Endodermal cell (in vitro differentiated cells): Measurements from ENCODE around the gene AGPAT1. TPM values are rescaled to one million over a fixed set of nuclear protein-coding genes. Genes with fewer than 3 reads are reported as not detected.
"Not testable (repeated sequence)": the region's sequence is repeated elsewhere in the genome, so short reads cannot be mapped to it uniquely, and the experiment has no call there.

ENCODE experiments used
- DNase-seq: peaks from one replicate; pipeline ENCODE4 v3.0.0-alpha.2; 2017
- H3K27ac ChIP-seq: 2 replicates; pipeline ENCODE4 v1.5.1; 2013; ENCODE audit warnings: mild to moderate bottlenecking, low read depth, low read length, moderate library complexity
- H3K27me3 ChIP-seq: 2 replicates; pipeline ENCODE4 v1.6.1; 2013; ENCODE audit warnings: mild to moderate bottlenecking, low read length, moderate library complexity; ENCODE audit not compliant: insufficient read depth, control insufficient read depth, poor library complexity, severe bottlenecking
- H3K36me3 ChIP-seq: 2 replicates; pipeline ENCODE4 v1.7.0; 2013; ENCODE audit warnings: mild to moderate bottlenecking, low read length, moderate library complexity; ENCODE audit not compliant: control insufficient read depth, insufficient read depth
- H3K4me1 ChIP-seq: one replicate; pipeline ENCODE4 v1.7.0; 2013; ENCODE audit warnings: low read length; ENCODE audit not compliant: control insufficient read depth, insufficient read depth
- H3K4me3 ChIP-seq: 2 replicates; pipeline ENCODE4 v1.5.1; 2013; ENCODE audit warnings: mild to moderate bottlenecking, low read length, moderate library complexity
- H3K9ac ChIP-seq: 2 replicates; pipeline ENCODE4 v1.6.1; 2013; ENCODE audit warnings: mild to moderate bottlenecking, low read length, moderate library complexity; ENCODE audit not compliant: poor library complexity, severe bottlenecking; ENCODE audit errors: extremely low read depth
- H3K9me3 ChIP-seq: 2 replicates; pipeline ENCODE4 v1.6.1; 2013; ENCODE audit warnings: mild to moderate bottlenecking, low read length, moderate library complexity; ENCODE audit not compliant: control insufficient read depth
- H3K27ac Mint-ChIP-seq: 2 replicates; pipeline ENCODE4 v1.8.0; 2020; ENCODE audit warnings: mixed read lengths
- H3K27me3 Mint-ChIP-seq: 2 replicates; pipeline ENCODE4 v1.8.0; 2021; ENCODE audit warnings: mild to moderate bottlenecking, mixed read lengths; ENCODE audit not compliant: insufficient read depth
- H3K36me3 Mint-ChIP-seq: 2 replicates; pipeline ENCODE4 v1.8.0; 2020; ENCODE audit warnings: low read depth, mixed read lengths
- H3K4me1 Mint-ChIP-seq: 2 replicates; pipeline ENCODE4 v1.8.0; 2020; ENCODE audit warnings: mixed read lengths
- H3K4me3 Mint-ChIP-seq: 2 replicates; pipeline ENCODE4 v1.8.0; 2020; ENCODE audit warnings: mild to moderate bottlenecking, moderate library complexity, mixed read lengths
- H3K9me3 Mint-ChIP-seq: 2 replicates; pipeline ENCODE4 v1.8.0; 2020; ENCODE audit warnings: mild to moderate bottlenecking, mixed read lengths
- CTCF ChIP-seq: fragments of 200-600 bp; sonication (generic); conservative IDR thresholded peaks from 2 replicates; pipeline ENCODE4 v1.5.0; 2021; ENCODE audit warnings: antibody characterized with exemption, mild to moderate bottlenecking
- WGBS, 2 experiments: methylation state at CpG; one replicate each; pipeline versions ENCODE4 v1.1.5 to v1.1.7; 2013; ENCODE audit warnings: missing lambda C conversion rate in 2 of 2, mixed read lengths in 1 of 2; ENCODE audit not compliant: insufficient coverage in 1 of 2, insufficient read length in 1 of 2; 5-methylcytosine and 5-hydroxymethylcytosine counted together
- total RNA-seq, 2 donors: library from RNA; stranded (reverse); fragmentation: NEBNext Ultra II Directional in 1 of 2; extraction: Animal tissue kit (Norgen Biotek cat#: 25700) in 1 of 2; gene quantifications; 2 replicates in 1 of 2; 3 replicates in 1 of 2; pipeline ENCODE4 v1.2.1, GENCODE V29; 2021

Gene AGPAT1
- total RNA-seq, 2 donors from 2014 or later = 124 to 147 TPM

DNA sequence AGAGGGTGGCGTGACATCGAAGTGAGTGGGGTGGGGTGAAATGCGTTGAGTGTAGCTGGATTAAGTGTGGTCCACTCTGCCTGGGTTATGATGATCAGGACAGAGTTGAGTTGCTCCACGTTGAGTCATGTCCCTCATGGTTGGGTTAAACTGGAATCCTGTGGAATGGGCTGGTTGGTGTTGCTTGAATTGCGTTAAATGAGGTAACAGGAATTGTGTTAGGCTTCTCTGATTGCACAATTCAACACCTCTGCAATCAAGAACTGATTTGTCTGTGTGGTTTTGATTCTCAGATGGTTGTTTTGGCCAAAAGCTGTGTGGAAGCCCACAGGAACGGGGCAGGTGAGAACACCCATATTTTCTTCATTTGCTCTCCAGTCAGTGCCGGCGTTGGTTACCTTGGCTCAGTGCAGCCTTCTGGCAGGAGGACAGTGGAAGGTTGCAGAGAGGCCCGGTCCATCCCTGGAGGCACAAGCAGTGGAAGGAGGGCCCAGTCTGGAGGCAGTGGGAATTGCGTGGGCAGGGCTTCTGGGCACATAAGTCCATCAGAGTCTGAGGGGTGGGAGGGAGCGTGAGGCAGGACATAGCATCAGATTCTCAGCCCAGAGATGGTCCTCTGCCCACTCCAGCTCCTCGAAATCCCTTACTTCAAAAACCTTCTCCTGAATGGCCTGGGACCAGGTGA is 36.3 kb upstream of the AGPAT1 start:
- H3K27ac Mint-ChIP-seq = no peak overlapping the region
- H3K4me3 ChIP-seq = no peak overlapping the region
- H3K27me3 ChIP-seq = no peaks in the 10 kb centered on the region
- H3K36me3 Mint-ChIP-seq = no peaks in the 10 kb centered on the region
- H3K36me3 ChIP-seq = no peaks in the 10 kb centered on the region
- H3K4me1 ChIP-seq = no peaks in the 10 kb centered on the region
- DNase-seq = no peak
- no peak overlapping the region for H3K9ac ChIP-seq
- no peaks in the 10 kb centered on the region for H3K9me3 Mint-ChIP-seq
- H3K27me3 Mint-ChIP-seq = peaks cover 53% of the 10 kb centered on the region
- H3K4me3 Mint-ChIP-seq = no peak overlapping the region
- no peaks in the 10 kb centered on the region for H3K9me3 ChIP-seq
- no peak overlapping the region for H3K27ac ChIP-seq
- no peaks in the 10 kb centered on the region for H3K4me1 Mint-ChIP-seq
- 90 to 91% methylated on average over 7 to 12 of the region's 12 CpGs for WGBS, 2 experiments
- TF ChIP-seq CTCF = no peak

DNA sequence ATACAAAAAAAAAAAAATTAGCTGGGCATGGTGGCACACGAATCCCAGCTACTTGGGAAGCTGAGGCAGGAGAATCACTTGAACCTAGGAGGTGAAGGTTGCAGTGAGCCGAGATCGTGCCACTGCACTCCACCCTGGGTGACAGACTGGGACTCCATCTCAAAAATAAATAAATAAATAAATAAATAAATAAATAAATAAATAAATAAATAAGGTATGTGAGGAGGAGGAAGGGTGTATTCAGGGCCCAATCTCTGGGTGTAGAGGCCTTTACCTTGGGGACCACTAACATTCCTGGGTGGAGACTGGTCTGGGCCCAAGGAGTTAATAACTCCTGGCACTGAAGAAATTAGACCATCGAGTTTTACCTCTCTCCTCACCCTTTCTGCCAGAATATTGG is 35.5 kb upstream of the AGPAT1 start:
- DNase-seq, H3K4me1 ChIP-seq, H3K27ac Mint-ChIP-seq, H3K27ac ChIP-seq, H3K4me3 Mint-ChIP-seq, H3K36me3 ChIP-seq, H3K9me3 ChIP-seq, H3K27me3 ChIP-seq, H3K36me3 Mint-ChIP-seq, H3K9me3 Mint-ChIP-seq, H3K9ac ChIP-seq, H3K4me1 Mint-ChIP-seq, H3K4me3 ChIP-seq: not testable (repeated sequence)
- 92 to 100% methylated on average over 1 to 4 of the region's 4 CpGs for WGBS, 2 experiments
- peaks cover 50% of the 10 kb centered on the region for H3K27me3 Mint-ChIP-seq

GRCh38 chr6:32210191-32210601 is 34.3 kb upstream of the AGPAT1 start:
- Histone ChIP-seq H3K4me3 (no peak overlapping the region), H3K36me3 (no peaks in the 10 kb centered on the region), H3K27me3 (peaks cover 3% of the 10 kb centered on the region), H3K27ac (no peak overlapping the region), H3K4me1 (no peaks in the 10 kb centered on the region), H3K9me3 (no peaks in the 10 kb centered on the region), H3K9ac (no peak overlapping the region)
- TF ChIP-seq CTCF = no peak
- Mint-ChIP-seq H3K4me3 (no peak overlapping the region), H3K4me1 (no peaks in the 10 kb centered on the region), H3K9me3 (peaks cover 3% of the 10 kb centered on the region), H3K27me3 (peaks cover 53% of the 10 kb centered on the region), H3K36me3 (no peaks in the 10 kb centered on the region), H3K27ac (no peak overlapping the region)
- WGBS, 2 experiments = 85 to 97% methylated on average over 5 of the region's 5 CpGs
- DNase-seq = no peak

- no peak for TF ChIP-seq CTCF
- Histone ChIP-seq H3K36me3 (no peaks in the 10 kb centered on the region), H3K9ac (no peak overlapping the region), H3K9me3 (no peaks in the 10 kb centered on the region), H3K4me3 (no peak overlapping the region), H3K27ac (no peak overlapping the region), H3K27me3 (peaks cover 3% of the 10 kb centered on the region), H3K4me1 (no peaks in the 10 kb centered on the region)
- no peak overlapping the region for H3K4me3 Mint-ChIP-seq
- H3K27ac Mint-ChIP-seq = no peak overlapping the region
- WGBS, 2 experiments = 76 to 80% methylated on average over 1 of the region's 1 CpG
- no peaks in the 10 kb centered on the region for H3K36me3 Mint-ChIP-seq
- peaks cover 56% of the 10 kb centered on the region for H3K27me3 Mint-ChIP-seq
- peaks cover 3% of the 10 kb centered on the region for H3K9me3 Mint-ChIP-seq
- DNase-seq = no peak
- no peaks in the 10 kb centered on the region for H3K4me1 Mint-ChIP-seq
These were observed 33.1 kb upstream of the AGPAT1 start for GRCh38 chr6:32208996-32209395.
